SK-N-SH (cell line): ENCODE measurements around the gene PCDHGA1.

Experiments
- CTCF ChIP-seq: fragments of 200-600 bp; sonication (generic); IDR thresholded peaks from 2 replicates; pipeline ENCODE4 v1.6.1; 2017; ENCODE audit warnings: antibody characterized with exemption, mild to moderate bottlenecking, moderate library complexity
- EZH2phosphoT487 ChIP-seq: fragments of 200-600 bp; sonication (generic); IDR thresholded peaks from 2 replicates; pipeline ENCODE4 v1.6.1; 2017; ENCODE audit warnings: low read depth, mixed run types, mild to moderate bottlenecking, antibody characterized with exemption, moderate library complexity, borderline replicate concordance
- FOXJ3 ChIP-seq: sonication (generic); formaldehyde crosslinking; IDR thresholded peaks from 2 replicates; pipeline ENCODE4 v1.5.1; 2020; ENCODE audit warnings: mild to moderate bottlenecking, missing genetic modification reagents
- IRF3 ChIP-seq: fragments of 150-350 bp; IDR thresholded peaks from 2 replicates; pipeline ENCODE4 v1.6.1; 2016; ENCODE audit warnings: mild to moderate bottlenecking, low read depth, low read length
- JUND ChIP-seq: IDR thresholded peaks from 2 replicates; pipeline ENCODE4 v1.4.0; 2012
- MAX ChIP-seq: IDR thresholded peaks from 2 replicates; pipeline ENCODE4 v1.4.0; 2012; ENCODE audit warnings: low read depth
- NFIC ChIP-seq: IDR thresholded peaks from 2 replicates; pipeline ENCODE4 v1.4.0; 2012; ENCODE audit warnings: borderline replicate concordance
- POLR2AphosphoS5 ChIP-seq: IDR thresholded peaks from 2 replicates; pipeline ENCODE4 v1.6.1; 2012; ENCODE audit warnings: low read depth, low read length
- RCOR1 ChIP-seq: fragments of 150-350 bp; IDR thresholded peaks from 2 replicates; pipeline ENCODE4 v1.6.1; 2017; ENCODE audit warnings: antibody characterized with exemption, low read length
- SMC3 ChIP-seq: IDR thresholded peaks from 2 replicates; pipeline ENCODE4 v1.6.1; 2012; ENCODE audit warnings: low read depth, low read length, improper control_type of control experiment
- YY1 ChIP-seq: IDR thresholded peaks from 2 replicates; pipeline ENCODE4 v1.4.0; 2012; ENCODE audit warnings: low read depth, mild to moderate bottlenecking
- ZBTB33 ChIP-seq: IDR thresholded peaks from 2 replicates; pipeline ENCODE4 v1.4.0; 2012; ENCODE audit warnings: low read depth, borderline replicate concordance

- TF ChIP-seq JUND (no peak), SMC3 (no peak), CTCF (peak; percentile 39; the same call in 1 of the 2 replicates), MAX (no peak), EZH2phosphoT487 (no peak), ZBTB33 (no peak), YY1 (no peak), IRF3 (no peak), RCOR1 (no peak), POLR2AphosphoS5 (no peak), FOXJ3 (CRISPR knock-in tag) (no peak), NFIC (no peak)
Observed at GRCh38 chr5:141402553-141403243, 72.4 kb downstream of the PCDHGA1 start, which contains the start of gene PCDHGA9.
